Astrocyte (in vitro differentiated cells and primary cell): ENCODE data around the gene FOXK2.

Experiments
- CTCF ChIP-seq: IDR thresholded peaks from 2 replicates; pipeline ENCODE4 v1.5.1; 2011; ENCODE audit warnings: low read depth, mild to moderate bottlenecking, inconsistent platforms, low read length, moderate library complexity; ENCODE audit not compliant: insufficient read depth
- EZH2 ChIP-seq: IDR thresholded peaks from 2 replicates; pipeline ENCODE4 v1.6.1; 2012; ENCODE audit warnings: mild to moderate bottlenecking, low read length, inconsistent platforms; ENCODE audit not compliant: insufficient read depth

- no peak for TF ChIP-seq EZH2
- no peak for TF ChIP-seq CTCF
Observed at GRCh38 chr17:82470065-82470464, 49.5 kb upstream of the FOXK2 start.
